ELR (cell line): ENCODE results near the gene WLS.
A peak's percentile ranks its signal among the peaks of the same experiment; 100 is the strongest.
"Not testable (repeated sequence)": the region's sequence is repeated elsewhere in the genome, so short reads cannot be mapped to it uniquely, and the experiment has no call there.

Experiments used
- DNase-seq: peaks from one replicate; pipeline ENCODE4 v3.0.0-alpha.2; 2015; ENCODE audit warnings: low read depth

The WLS gene

GRCh38 chr1:68232289-68233148 is at the start of gene WLS:
Gene WLS (minus strand): TSS chr1:68232523. CDS start chr1:68232299, 224 bp downstream.
- DNase-seq = peak; percentile 89

GRCh38 chr1:68280286-68280685 is 48.0 kb upstream of the WLS start:
- no peak for DNase-seq

GRCh38 chr1:68279846-68280245 is 47.5 kb upstream of the WLS start:
- DNase-seq = no peak

GRCh38 chr1:68278221-68278620 is 45.9 kb upstream of the WLS start:
- DNase-seq = no peak

GRCh38 chr1:68276448-68276847 is 44.1 kb upstream of the WLS start:
- no peak for DNase-seq

- no peak for DNase-seq
Measured at GRCh38 chr1:68273530-68273929, 41.2 kb upstream of the WLS start.

GRCh38 chr1:68271596-68271995 is 39.3 kb upstream of the WLS start:
- DNase-seq = no peak

GRCh38 chr1:68270951-68271350 is 38.6 kb upstream of the WLS start:
- no peak for DNase-seq

GRCh38 chr1:68269637-68270430 is 37.5 kb upstream of the WLS start:
- peak; percentile 75 for DNase-seq

GRCh38 chr1:68268896-68269483 is 36.7 kb upstream of the WLS start:
- peak; percentile 10 for DNase-seq

GRCh38 chr1:68256824-68257223 is 24.5 kb upstream of the WLS start:
- DNase-seq = not testable (repeated sequence)

- DNase-seq = no peak
Measured at GRCh38 chr1:68255301-68255700, 23.0 kb upstream of the WLS start.

- no peak for DNase-seq
Measured at GRCh38 chr1:68254667-68255226, 22.4 kb upstream of the WLS start.

- DNase-seq = no peak
Measured at GRCh38 chr1:68237040-68237439, 4.7 kb upstream of the WLS start.

GRCh38 chr1:68234094-68234493 is 1.8 kb upstream of the WLS start:
- DNase-seq = no peak

GRCh38 chr1:68233202-68233601 is 879 bp upstream of the WLS start:
- no peak for DNase-seq

- peak; percentile 86 for DNase-seq
Measured at GRCh38 chr1:68231627-68232288, 565 bp downstream of the WLS start.

- peak; percentile 67 for DNase-seq
Measured at GRCh38 chr1:68230901-68231626, 1.3 kb downstream of the WLS start.

- DNase-seq = peak; percentile 32
Measured at GRCh38 chr1:68230484-68230802, 1.9 kb downstream of the WLS start.

GRCh38 chr1:68229650-68230483 is 2.5 kb downstream of the WLS start:
- peak; percentile 17 for DNase-seq
